GM12872 (cell line): ENCODE data around the gene CCDC196.

ENCODE experiments used
- TF ChIP-seq, protein P1 (sequence below): IDR thresholded peaks from 3 replicates; pipeline ENCODE4 v1.5.1; 2011; ENCODE audit warnings: low read depth, mild to moderate bottlenecking, low read length, moderate library complexity; ENCODE audit not compliant: insufficient read depth

Gene CCDC196

DNA sequence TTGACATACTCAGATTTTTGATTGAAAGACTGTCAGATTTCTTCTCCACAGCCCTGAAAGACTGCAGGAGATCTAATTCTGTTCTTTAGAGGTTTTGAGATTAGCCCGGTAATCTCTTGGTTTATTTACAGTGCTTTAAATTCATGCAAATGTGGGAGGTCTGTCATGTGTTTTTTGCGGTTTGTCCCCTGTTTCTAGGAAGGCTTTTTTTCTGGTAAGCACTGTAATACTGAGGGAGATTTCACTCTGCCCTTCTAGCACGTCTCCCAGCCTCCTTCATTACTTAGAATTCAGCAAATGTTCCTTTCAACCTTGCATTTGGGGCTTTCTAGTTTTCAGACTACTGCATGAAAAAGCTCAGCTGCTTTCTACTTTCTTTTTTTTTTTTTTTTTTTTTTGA is 52.9 kb downstream of the CCDC196 start:
- TF ChIP-seq, protein P1, sequence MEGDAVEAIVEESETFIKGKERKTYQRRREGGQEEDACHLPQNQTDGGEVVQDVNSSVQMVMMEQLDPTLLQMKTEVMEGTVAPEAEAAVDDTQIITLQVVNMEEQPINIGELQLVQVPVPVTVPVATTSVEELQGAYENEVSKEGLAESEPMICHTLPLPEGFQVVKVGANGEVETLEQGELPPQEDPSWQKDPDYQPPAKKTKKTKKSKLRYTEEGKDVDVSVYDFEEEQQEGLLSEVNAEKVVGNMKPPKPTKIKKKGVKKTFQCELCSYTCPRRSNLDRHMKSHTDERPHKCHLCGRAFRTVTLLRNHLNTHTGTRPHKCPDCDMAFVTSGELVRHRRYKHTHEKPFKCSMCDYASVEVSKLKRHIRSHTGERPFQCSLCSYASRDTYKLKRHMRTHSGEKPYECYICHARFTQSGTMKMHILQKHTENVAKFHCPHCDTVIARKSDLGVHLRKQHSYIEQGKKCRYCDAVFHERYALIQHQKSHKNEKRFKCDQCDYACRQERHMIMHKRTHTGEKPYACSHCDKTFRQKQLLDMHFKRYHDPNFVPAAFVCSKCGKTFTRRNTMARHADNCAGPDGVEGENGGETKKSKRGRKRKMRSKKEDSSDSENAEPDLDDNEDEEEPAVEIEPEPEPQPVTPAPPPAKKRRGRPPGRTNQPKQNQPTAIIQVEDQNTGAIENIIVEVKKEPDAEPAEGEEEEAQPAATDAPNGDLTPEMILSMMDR: no peak

DNA sequence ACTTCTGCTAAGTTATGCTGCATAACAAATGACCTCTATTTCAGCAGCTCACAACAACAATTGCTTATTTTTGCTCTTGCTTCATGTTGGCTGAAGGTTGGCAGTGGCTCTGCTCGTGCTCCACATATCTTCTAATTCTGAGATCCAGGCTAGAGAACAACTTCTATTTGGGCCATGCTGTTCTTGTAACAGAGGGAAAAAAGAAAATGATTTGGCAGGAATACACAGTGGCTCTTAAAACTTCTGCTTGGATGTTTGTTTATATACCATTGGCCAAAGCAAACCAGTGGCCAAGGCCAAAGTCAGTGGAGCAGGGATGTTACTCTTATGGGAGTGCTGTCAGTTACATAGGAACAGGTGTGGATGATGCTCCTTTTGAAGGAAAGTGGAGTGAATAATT is 53.9 kb downstream of the CCDC196 start:
- TF ChIP-seq, protein P1: no peak

DNA sequence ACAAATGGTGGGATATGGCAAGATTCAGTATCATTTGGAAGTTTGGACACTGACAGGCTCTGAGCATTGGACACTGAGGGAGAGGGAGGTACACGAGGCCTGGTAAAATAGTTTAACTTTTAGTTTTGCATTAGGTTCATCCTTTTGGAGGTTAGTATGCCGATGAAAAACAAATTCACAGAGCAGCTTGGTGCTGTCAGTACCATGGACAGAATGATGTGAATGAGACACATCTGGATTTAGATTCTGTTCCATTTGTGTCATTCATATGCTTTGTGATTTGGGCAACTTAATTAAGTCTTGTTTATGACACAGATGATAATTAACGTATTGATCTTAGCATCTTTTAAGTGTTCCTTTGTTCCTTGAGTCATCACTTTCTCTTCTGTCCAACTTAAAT is 55.5 kb downstream of the CCDC196 start:
- TF ChIP-seq, protein P1: no peak

DNA sequence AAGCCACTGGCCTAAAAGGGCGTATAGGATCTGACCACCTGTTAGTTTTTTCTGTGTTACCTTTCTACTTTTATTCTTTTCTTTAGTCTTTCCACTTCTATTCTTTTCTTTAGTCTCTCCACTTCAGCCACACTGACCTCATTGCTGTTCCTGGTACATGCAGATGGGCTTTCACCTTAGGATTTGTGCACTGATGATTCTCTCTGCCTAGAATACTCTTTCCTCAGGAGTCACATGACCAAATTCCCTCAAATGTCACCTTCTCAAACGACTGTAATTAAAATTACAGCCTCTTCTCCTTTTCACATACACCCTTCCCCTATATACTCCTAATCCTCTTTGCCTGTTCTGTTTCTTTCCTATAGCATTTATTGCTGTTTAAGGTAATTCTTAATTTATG is 57.8 kb downstream of the CCDC196 start:
- TF ChIP-seq, protein P1: no peak
